Activated T-helper 2 cell treated with anti-CD3 and anti-CD28 coated beads, Interferon-gamma antibody, Interleukin-2, Interleukin-4, amounts not matched to agents 10 μg/mL and 5 μg/mL and 100 μg/mL, durations not matched to agents 14 hours and 24 hours and 36 hours (primary cell): ENCODE data around the gene SIAH2. TPM values are rescaled to one million over a fixed set of nuclear protein-coding genes. Genes with fewer than 3 reads are reported as not detected.

Experiments
- DNase-seq: peaks from one replicate; pipeline ENCODE4 v3.0.0; 2021; ENCODE audit warnings: low spot score
- H3K27ac Mint-ChIP-seq: one replicate; pipeline ENCODE4 v1.8.0; 2021; ENCODE audit warnings: mixed read lengths
- H3K27me3 Mint-ChIP-seq: one replicate; pipeline ENCODE4 v1.8.0; 2021; ENCODE audit warnings: low read depth, mixed read lengths
- H3K36me3 Mint-ChIP-seq: one replicate; pipeline ENCODE4 v1.8.0; 2021; ENCODE audit warnings: low read depth, mixed read lengths
- H3K4me1 Mint-ChIP-seq: one replicate; pipeline ENCODE4 v1.8.0; 2021; ENCODE audit warnings: low read depth, mixed read lengths
- H3K4me3 Mint-ChIP-seq: one replicate; pipeline ENCODE4 v1.8.0; 2021; ENCODE audit warnings: low read depth, mild to moderate bottlenecking, moderate library complexity, mixed read lengths
- H3K9me3 Mint-ChIP-seq: one replicate; pipeline ENCODE4 v1.8.0; 2021; ENCODE audit warnings: mixed read lengths
- intact Hi-C: fragments of 100-400 bp; cut with micrococcal nuclease; formaldehyde crosslinking; loops from one replicate; pipeline ENCODE4 v1.15.1; 2023
- total RNA-seq: library from RNA; stranded (reverse); gene quantifications from 2 replicates; pipeline ENCODE4 v1.2.3, GENCODE V29; 2022

Gene SIAH2
- total RNA-seq, 1 donor from 2014 or later: 108 TPM

DNA sequence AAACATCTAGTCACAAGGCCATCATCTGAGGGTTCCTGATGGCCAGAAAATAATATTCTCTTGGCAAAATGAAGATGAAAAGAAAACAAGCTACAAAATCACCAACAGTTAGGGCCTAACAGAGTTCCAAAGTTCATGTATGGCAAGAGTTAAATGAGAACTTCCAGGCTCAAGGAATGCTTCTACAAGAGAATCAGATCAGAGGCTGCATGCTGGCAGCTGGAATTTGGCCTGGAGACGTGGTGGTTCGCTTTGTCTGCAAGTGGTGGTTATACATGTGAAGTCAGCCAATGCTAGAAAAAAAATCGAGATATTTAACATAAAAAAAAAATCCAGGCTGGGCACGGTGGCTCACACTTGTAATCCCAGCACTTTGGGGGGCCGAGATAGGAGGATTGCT, 5.6 kb downstream of the SIAH2 start:
- H3K27me3 Mint-ChIP-seq: no peaks in the 10 kb centered on the region
- no peak for DNase-seq
- H3K4me1 Mint-ChIP-seq: peaks cover 59% of the 10 kb centered on the region
- H3K9me3 Mint-ChIP-seq: no peaks in the 10 kb centered on the region
- intact Hi-C loops: no loop called here
- H3K4me3 Mint-ChIP-seq: peak overlapping the region; percentile 24
- no peak overlapping the region for H3K27ac Mint-ChIP-seq
- peaks cover 91% of the 10 kb centered on the region for H3K36me3 Mint-ChIP-seq

DNA sequence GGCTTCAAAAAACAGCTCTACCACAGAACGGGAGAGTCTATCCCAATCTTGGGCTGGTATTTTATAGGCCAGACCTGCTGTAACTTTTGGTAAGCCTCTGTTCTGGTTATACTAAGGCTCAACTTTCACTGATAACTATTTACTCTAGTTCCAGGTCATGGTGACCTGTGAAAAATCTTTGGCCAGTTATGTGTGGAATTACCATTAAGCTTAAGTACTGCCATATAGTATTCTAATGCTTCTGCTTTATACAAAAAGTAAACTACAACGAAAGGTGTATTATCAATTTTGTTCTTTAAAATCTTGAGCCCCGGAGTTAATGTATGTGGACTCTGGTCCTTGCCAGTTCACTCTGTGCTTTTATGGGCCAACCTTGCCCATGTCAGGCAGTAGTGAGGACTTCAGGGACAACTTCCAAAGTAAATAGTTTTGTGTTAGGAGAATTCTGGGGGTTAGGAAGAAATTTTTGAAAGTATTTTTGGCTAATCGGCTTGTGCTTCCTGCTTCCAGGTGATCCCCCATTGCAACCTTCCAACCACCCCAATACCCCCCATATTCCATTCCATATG, 6.4 kb downstream of the SIAH2 start:
- Mint-ChIP-seq H3K27me3 (no peaks in the 10 kb centered on the region), H3K4me3 (no peak overlapping the region), H3K9me3 (no peaks in the 10 kb centered on the region), H3K4me1 (peaks cover 65% of the 10 kb centered on the region), H3K27ac (peak overlapping the region; percentile 30), H3K36me3 (peaks cover 89% of the 10 kb centered on the region)
- intact Hi-C loops: no loop called here
- DNase-seq: no peak

GRCh38 chr3:150755902-150756301, 7.1 kb downstream of the SIAH2 start:
- Mint-ChIP-seq H3K4me1 (peaks cover 71% of the 10 kb centered on the region), H3K9me3 (no peaks in the 10 kb centered on the region), H3K27ac (no peak overlapping the region), H3K4me3 (no peak overlapping the region), H3K36me3 (peaks cover 89% of the 10 kb centered on the region), H3K27me3 (no peaks in the 10 kb centered on the region)
- intact Hi-C loops: no loop called here
- no peak for DNase-seq

GRCh38 chr3:150754896-150755295, 8.1 kb downstream of the SIAH2 start:
- H3K27me3 Mint-ChIP-seq: no peaks in the 10 kb centered on the region
- H3K36me3 Mint-ChIP-seq: peaks cover 90% of the 10 kb centered on the region
- intact Hi-C loops: no loop called here
- peak overlapping the region; percentile 37 for H3K4me3 Mint-ChIP-seq
- H3K9me3 Mint-ChIP-seq: no peaks in the 10 kb centered on the region
- peaks cover 75% of the 10 kb centered on the region for H3K4me1 Mint-ChIP-seq
- no peak for DNase-seq
- peak overlapping the region; percentile 52 for H3K27ac Mint-ChIP-seq

GRCh38 chr3:150751781-150752263, 11.1 kb downstream of the SIAH2 start:
- H3K27ac Mint-ChIP-seq: peak overlapping the region; percentile 79
- H3K4me3 Mint-ChIP-seq: no peak overlapping the region
- no peaks in the 10 kb centered on the region for H3K9me3 Mint-ChIP-seq
- H3K4me1 Mint-ChIP-seq: peaks cover 75% of the 10 kb centered on the region
- intact Hi-C loops: loop anchor here (1.0 kb wide), 3 partner anchors 8 to 209 kb away; no protein-coding TSS in a partner anchor
- DNase-seq: no peak
- no peaks in the 10 kb centered on the region for H3K27me3 Mint-ChIP-seq
- peaks cover 88% of the 10 kb centered on the region for H3K36me3 Mint-ChIP-seq

GRCh38 chr3:150749255-150749654, 13.7 kb downstream of the SIAH2 start:
- peaks cover 86% of the 10 kb centered on the region for H3K4me1 Mint-ChIP-seq

DNA sequence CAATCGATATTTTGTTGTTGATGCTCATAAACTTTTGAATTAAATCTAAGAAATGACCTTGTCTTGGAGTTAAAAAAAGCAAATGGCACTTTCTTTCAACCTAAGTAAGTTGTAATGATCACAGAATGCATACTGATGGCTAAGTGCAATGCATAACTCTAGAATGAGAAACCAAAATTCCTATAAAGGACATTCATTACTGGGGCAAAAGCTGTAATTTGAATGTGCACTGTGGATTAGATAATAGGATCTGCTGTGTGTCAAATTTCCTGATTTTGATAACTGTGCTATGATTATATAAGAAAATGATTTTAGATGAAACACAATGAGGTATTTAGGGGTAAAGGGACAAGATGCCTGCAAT, 14.3 kb downstream of the SIAH2 start:
- Mint-ChIP-seq H3K27ac (no peak overlapping the region), H3K27me3 (no peaks in the 10 kb centered on the region), H3K4me1 (peaks cover 86% of the 10 kb centered on the region), H3K36me3 (peaks cover 89% of the 10 kb centered on the region), H3K9me3 (no peaks in the 10 kb centered on the region), H3K4me3 (no peak overlapping the region)
- intact Hi-C loops: no loop called here
- DNase-seq: no peak

More at GRCh38 chr3:150749255-150749654, 13.7 kb downstream of the SIAH2 start:
- Mint-ChIP-seq H3K27me3 (no peaks in the 10 kb centered on the region), H3K4me3 (no peak overlapping the region), H3K36me3 (peaks cover 89% of the 10 kb centered on the region), H3K27ac (no peak overlapping the region), H3K9me3 (no peaks in the 10 kb centered on the region)
- no peak for DNase-seq
- intact Hi-C loops: no loop called here

- DNase-seq: no peak
- peaks cover 87% of the 10 kb centered on the region for H3K4me1 Mint-ChIP-seq
- no peak overlapping the region for H3K4me3 Mint-ChIP-seq
- intact Hi-C loops: no loop called here
- no peaks in the 10 kb centered on the region for H3K27me3 Mint-ChIP-seq
- peak overlapping the region; percentile 38 for H3K27ac Mint-ChIP-seq
- H3K36me3 Mint-ChIP-seq: peaks cover 90% of the 10 kb centered on the region
- H3K9me3 Mint-ChIP-seq: no peaks in the 10 kb centered on the region
Observed at GRCh38 chr3:150747886-150748683, 14.9 kb downstream of the SIAH2 start.

DNA sequence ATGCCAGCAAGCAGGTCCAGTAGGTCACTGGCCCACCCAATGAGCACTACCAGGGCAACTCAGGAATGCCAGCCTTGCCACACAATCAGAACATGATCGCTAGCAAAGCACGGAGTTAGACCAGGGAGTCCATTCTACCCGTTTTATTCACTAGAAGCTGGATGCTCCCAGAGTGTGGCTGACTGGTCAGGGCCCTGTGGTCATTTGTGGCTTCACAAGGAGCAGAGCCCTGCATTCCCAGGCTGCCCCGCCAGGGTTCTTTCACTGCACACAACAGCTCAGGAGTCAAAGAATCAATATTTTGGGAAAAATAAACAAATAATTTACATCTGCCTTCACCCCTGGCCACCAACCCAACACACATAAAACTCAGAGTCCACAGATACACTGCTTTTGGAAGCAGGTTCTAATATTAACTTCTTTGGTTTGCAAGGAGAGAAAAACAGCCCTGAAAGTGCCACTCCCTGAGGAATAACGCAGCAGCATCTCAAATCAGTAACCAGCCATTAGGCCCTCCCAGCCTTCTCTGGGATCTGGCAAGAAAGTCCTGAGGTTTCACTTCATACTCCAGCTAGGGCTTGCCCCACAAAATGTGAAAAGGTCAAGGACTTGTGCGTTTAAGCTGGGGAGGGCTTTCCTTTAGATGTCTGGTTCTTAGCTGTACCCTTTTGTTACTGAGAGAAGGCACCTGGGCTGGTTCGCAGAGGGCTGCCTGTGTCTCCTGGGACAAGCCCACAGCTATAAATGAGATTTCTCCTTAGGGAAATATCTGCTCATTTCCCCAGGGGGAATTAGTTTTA, 16.0 kb downstream of the SIAH2 start:
- Mint-ChIP-seq H3K36me3 (peaks cover 92% of the 10 kb centered on the region), H3K27me3 (no peaks in the 10 kb centered on the region), H3K4me1 (peaks cover 88% of the 10 kb centered on the region), H3K4me3 (no peak overlapping the region), H3K9me3 (no peaks in the 10 kb centered on the region), H3K27ac (peak overlapping the region; percentile 86)
- intact Hi-C loops: no loop called here
- DNase-seq: no peak

DNA sequence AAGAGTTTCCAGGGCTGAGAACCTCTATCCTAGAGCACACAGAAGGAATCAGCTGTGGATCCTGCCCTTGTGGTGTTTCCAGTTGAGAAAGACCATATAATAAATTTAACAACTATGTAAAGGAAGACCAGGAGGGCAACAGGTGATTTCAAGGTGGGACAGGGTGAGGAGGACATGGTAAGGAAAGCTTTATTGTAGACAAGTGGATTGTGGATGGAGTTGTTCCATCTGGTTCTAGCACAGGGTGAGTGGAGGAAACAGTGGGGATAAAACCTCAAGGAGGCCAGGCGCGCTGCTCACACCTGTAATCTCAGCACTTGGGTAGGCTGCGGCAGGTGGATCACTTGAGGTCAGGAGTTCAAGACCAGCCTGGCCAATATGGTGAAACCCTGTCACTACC, 17.1 kb downstream of the SIAH2 start:
- intact Hi-C loops: no loop called here
- H3K27me3 Mint-ChIP-seq: no peaks in the 10 kb centered on the region
- H3K9me3 Mint-ChIP-seq: no peaks in the 10 kb centered on the region
- peaks cover 93% of the 10 kb centered on the region for H3K36me3 Mint-ChIP-seq
- DNase-seq: no peak
- no peak overlapping the region for H3K4me3 Mint-ChIP-seq
- peaks cover 86% of the 10 kb centered on the region for H3K4me1 Mint-ChIP-seq
- peak overlapping the region; percentile 19 for H3K27ac Mint-ChIP-seq

DNA sequence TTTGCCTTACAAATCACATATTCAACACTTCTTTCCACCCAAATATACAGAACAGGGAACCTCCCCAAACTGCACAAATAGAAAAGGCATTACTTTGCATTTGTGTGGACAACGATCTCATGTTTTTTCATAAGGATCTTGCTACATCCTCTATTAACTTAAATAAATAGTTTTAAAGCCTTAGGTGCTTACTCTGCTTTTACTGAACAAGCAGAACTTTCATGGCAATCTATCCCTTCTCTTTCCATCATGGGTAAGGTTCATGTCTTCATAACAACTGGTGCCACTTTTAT, 18.1 kb downstream of the SIAH2 start:
- peaks cover 86% of the 10 kb centered on the region for H3K4me1 Mint-ChIP-seq
- no peak for DNase-seq
- peaks cover 92% of the 10 kb centered on the region for H3K36me3 Mint-ChIP-seq
- H3K9me3 Mint-ChIP-seq: no peaks in the 10 kb centered on the region
- intact Hi-C loops: no loop called here
- no peaks in the 10 kb centered on the region for H3K27me3 Mint-ChIP-seq
- H3K27ac Mint-ChIP-seq: peak overlapping the region; percentile 82
- H3K4me3 Mint-ChIP-seq: no peak overlapping the region

- H3K27ac Mint-ChIP-seq: peak overlapping the region; percentile 82
- H3K36me3 Mint-ChIP-seq: peaks cover 88% of the 10 kb centered on the region
- intact Hi-C loops: no loop called here
- H3K4me3 Mint-ChIP-seq: no peak overlapping the region
- H3K27me3 Mint-ChIP-seq: no peaks in the 10 kb centered on the region
- peaks cover 87% of the 10 kb centered on the region for H3K4me1 Mint-ChIP-seq
- no peak for DNase-seq
- H3K9me3 Mint-ChIP-seq: no peaks in the 10 kb centered on the region
Observed at GRCh38 chr3:150744041-150744918, 18.7 kb downstream of the SIAH2 start.
